Spleen (tissue), 11 donors: ENCODE data around the gene LEKR1. TPM values are rescaled to one million over a fixed set of nuclear protein-coding genes. Genes with fewer than 3 reads are reported as not detected.

Source experiments
- DNase-seq: peaks from one replicate; pipeline ENCODE4 v3.0.0-alpha.2; 2020
- H3K27ac ChIP-seq, 8 donors: fragments of 200-600 bp; sonication (generic) in 7 of 8; 1 replicate in 4 of 8; 2 replicates in 4 of 8; pipeline versions ENCODE4 v1.5.0 to v1.8.0; 2016 to 2021; ENCODE audit warnings: inconsistent platforms in 4 of 8, mild to moderate bottlenecking in 4 of 8, moderate library complexity in 1 of 8
- H3K27me3 ChIP-seq, 7 donors: fragments of 200-600 bp; sonication (generic) in 6 of 7; replicated peaks in 1 of 7; 1 replicate in 4 of 7; 2 replicates in 3 of 7; pipeline versions ENCODE4 v1.5.0 to v1.8.0; 2016 to 2021; ENCODE audit warnings: inconsistent platforms in 3 of 7, mild to moderate bottlenecking in 1 of 7
- H3K36me3 ChIP-seq, 6 donors: fragments of 200-600 bp; sonication (generic) in 5 of 6; 1 replicate in 4 of 6; 2 replicates in 2 of 6; pipeline versions ENCODE4 v1.5.0 to v1.8.0; 2016 to 2021; ENCODE audit warnings: inconsistent platforms in 2 of 6
- H3K4me1 ChIP-seq, 6 donors: fragments of 200-600 bp; sonication (generic) in 5 of 6; 1 replicate in 3 of 6; 2 replicates in 3 of 6; pipeline versions ENCODE4 v1.5.0 to v1.8.0; 2016 to 2021; ENCODE audit warnings: inconsistent platforms in 3 of 6
- H3K4me3 ChIP-seq, 8 donors: fragments of 200-600 bp; sonication (generic) in 7 of 8; 1 replicate in 4 of 8; 2 replicates in 4 of 8; pipeline versions ENCODE4 v1.5.0 to v1.8.0; 2016 to 2021; ENCODE audit warnings: inconsistent platforms in 4 of 8, mild to moderate bottlenecking in 4 of 8, moderate library complexity in 2 of 8
- H3K9me3 ChIP-seq, 8 donors: fragments of 200-600 bp; sonication (generic) in 7 of 8; 1 replicate in 4 of 8; 2 replicates in 4 of 8; pipeline versions ENCODE4 v1.5.0 to v1.8.0; 2016 to 2021; ENCODE audit warnings: inconsistent platforms in 4 of 8
- POLR2A ChIP-seq, 3 donors: fragments of 450-650 bp; IDR thresholded peaks; one replicate each; pipeline ENCODE4 v1.5.1; 2017; ENCODE audit warnings: antibody characterized with exemption in 3 of 3, mild to moderate bottlenecking in 1 of 3
- POLR2AphosphoS5 ChIP-seq, 3 donors: sonication (generic); formaldehyde crosslinking; IDR thresholded peaks; one replicate each; pipeline ENCODE4 v1.5.1; 2017; ENCODE audit warnings: antibody characterized with exemption in 3 of 3
- WGBS, 5 donors: extraction: QIAGEN DNeasy Blood & Tissue Kit in 3 of 5; methylation state at CpG; one replicate each; pipeline versions ENCODE4 v1.1.5 to v1.1.7; 2013 to 2018; 5-methylcytosine and 5-hydroxymethylcytosine counted together
- intact Hi-C: fragments of 100-400 bp; cut with DNase I; formaldehyde crosslinking; loops from one replicate; pipeline ENCODE4 v1.15.0; 2023; ENCODE audit warnings: low total_unique reads
- polyA plus RNA-seq, 3 donors: library from polyadenylated mRNA; stranded (reverse); fragments of 200-250 nt; gene quantifications; one replicate each; pipeline ENCODE4 v1.2.1, GENCODE V29; 2013
- total RNA-seq, 7 donors: library from RNA; depleted of rRNA in 3 of 7; stranded (reverse); fragments of >200 nt in 3 of 7; fragmentation: NEBNext Ultra II Directional in 4 of 7; extraction: Animal tissue kit (Norgen Biotek cat#: 25700) in 4 of 7; gene quantifications; one replicate each; pipeline versions ENCODE4 v1.1.0 to v1.2.1, GENCODE V29; 2016 to 2021
- TF ChIP-seq, protein P1 (sequence below), 11 experiments: fragments of 200-600 bp in 7 of 11; fragments of 450-650 bp in 4 of 11; sonication (generic) in 4 of 11; IDR thresholded peaks in 8 of 11; conservative IDR thresholded peaks in 3 of 11; 1 replicate in 7 of 11; 2 replicates in 4 of 11; pipeline versions ENCODE4 v1.4.0 to v1.8.0; 2016 to 2021; ENCODE audit warnings: antibody characterized with exemption in 11 of 11, inconsistent platforms in 4 of 11, mild to moderate bottlenecking in 1 of 11
- donor health status: healthy with polysubstance abuse.
- donor health status: DM: no; HTN: no; CAD: no; lungs with moderate emphysema.
- donor health status: DM: no; HTN: no; CAD: no.
- donor health status: Bipolar disorder and iron deficiency.
- donor health status: healthy.
- donor health status: DM: no; HTN: no; CAD: no.
- donor health status: DM: yes; HTN: yes; CAD: no.

Gene LEKR1
- total and polyA plus RNA-seq, 10 donors: 0.48 to 7.5 (median 2.5) TPM

DNA sequence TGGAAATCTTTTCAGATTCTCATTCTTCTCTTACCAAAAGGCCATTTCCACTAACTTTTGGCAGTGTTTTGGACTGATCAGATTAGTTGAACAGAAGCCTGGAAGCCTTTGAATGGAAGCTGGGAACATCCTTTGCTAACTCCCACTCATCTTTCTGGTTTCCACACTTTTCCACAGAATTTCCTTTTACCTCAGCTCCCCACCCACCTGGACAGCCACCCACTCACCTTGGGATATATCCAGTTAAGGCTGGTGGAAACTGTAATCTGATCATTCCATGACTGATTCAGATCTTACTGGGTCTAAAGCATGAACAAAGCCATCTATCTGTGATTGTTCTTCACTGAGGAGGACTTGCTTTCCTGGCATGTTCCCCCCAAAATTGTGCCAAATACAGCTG, 214.3 kb downstream of the LEKR1 start:
- Histone ChIP-seq H3K9me3 (no peaks in the 10 kb centered on the region), H3K27ac (no peak overlapping the region), H3K4me3 (no peak overlapping the region), H3K36me3 (no peaks in the 10 kb centered on the region), H3K27me3 (no peaks in the 10 kb centered on the region), H3K4me1 (no peaks in the 10 kb centered on the region)
- intact Hi-C loops: no loop called here
- DNase-seq: no peak
- TF ChIP-seq POLR2A (IDR thresholded peaks at IDR 0.05) (no peak), POLR2AphosphoS5 (IDR thresholded peaks at IDR 0.05) (no peak)
- TF ChIP-seq, protein P1, sequence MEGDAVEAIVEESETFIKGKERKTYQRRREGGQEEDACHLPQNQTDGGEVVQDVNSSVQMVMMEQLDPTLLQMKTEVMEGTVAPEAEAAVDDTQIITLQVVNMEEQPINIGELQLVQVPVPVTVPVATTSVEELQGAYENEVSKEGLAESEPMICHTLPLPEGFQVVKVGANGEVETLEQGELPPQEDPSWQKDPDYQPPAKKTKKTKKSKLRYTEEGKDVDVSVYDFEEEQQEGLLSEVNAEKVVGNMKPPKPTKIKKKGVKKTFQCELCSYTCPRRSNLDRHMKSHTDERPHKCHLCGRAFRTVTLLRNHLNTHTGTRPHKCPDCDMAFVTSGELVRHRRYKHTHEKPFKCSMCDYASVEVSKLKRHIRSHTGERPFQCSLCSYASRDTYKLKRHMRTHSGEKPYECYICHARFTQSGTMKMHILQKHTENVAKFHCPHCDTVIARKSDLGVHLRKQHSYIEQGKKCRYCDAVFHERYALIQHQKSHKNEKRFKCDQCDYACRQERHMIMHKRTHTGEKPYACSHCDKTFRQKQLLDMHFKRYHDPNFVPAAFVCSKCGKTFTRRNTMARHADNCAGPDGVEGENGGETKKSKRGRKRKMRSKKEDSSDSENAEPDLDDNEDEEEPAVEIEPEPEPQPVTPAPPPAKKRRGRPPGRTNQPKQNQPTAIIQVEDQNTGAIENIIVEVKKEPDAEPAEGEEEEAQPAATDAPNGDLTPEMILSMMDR (IDR thresholded peaks at IDR 0.05 in 8 of 11, conservative IDR thresholded peaks at IDR 0.05 in 3 of 11): no peak

DNA sequence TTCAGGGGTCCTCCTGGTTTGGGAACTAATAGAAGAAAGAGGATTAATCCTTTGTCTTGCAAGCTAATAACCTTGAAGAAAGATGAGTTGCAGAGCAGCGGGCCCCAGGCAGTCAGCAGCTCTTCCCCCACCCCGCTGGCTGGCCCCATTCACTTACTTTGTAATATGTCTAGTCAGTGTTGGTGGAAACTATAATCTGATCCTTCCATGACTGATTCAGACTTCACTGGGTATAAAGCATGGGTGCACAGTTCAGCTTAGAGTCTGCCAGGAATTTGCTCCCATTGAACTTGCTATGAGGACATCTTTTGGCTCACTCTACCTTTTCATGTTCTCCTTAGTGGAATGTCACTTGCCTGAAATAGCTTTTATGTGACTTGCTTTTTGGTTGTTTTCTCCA, 216.1 kb downstream of the LEKR1 start:
- Histone ChIP-seq H3K9me3 (no peaks in the 10 kb centered on the region), H3K4me3 (no peak overlapping the region), H3K27ac (no peak overlapping the region), H3K27me3 (no peaks in the 10 kb centered on the region), H3K4me1 (no peaks in the 10 kb centered on the region), H3K36me3 (no peaks in the 10 kb centered on the region)
- no peak for DNase-seq
- intact Hi-C loops: no loop called here
- WGBS, 5 donors: 85 to 95% (median 90%) methylated on average over 2 of the region's 2 CpGs
- TF ChIP-seq POLR2A (IDR thresholded peaks at IDR 0.05) (no peak), POLR2AphosphoS5 (IDR thresholded peaks at IDR 0.05) (no peak)
- TF ChIP-seq, protein P1 (IDR thresholded peaks at IDR 0.05 in 8 of 11, conservative IDR thresholded peaks at IDR 0.05 in 3 of 11): no peak

DNA sequence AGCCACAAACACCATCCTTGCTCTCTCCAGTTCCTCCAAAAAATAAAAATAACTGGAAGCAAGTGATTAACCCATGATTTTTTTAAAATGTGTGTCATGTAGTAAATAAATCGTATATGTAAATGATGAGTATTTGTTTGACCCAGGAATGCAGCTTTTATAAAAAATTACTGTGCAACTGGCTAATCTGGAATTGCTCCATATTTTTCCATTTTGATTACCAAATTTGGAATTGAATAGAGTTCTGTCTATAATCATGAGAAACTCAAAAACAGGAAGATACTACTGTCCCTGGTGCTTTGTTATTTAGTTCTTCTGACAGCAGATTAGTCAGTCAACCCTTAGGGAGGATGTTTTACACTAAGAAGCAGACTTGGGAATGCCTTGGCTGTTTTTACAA, 217.6 kb downstream of the LEKR1 start:
- no peaks in the 10 kb centered on the region for H3K36me3 ChIP-seq
- H3K4me1 ChIP-seq: no peaks in the 10 kb centered on the region
- DNase-seq: no peak
- WGBS, 5 donors: 72 to 85% (median 80%) methylated on average over 1 of the region's 1 CpG
- no peak overlapping the region for H3K27ac ChIP-seq
- no peak overlapping the region for H3K4me3 ChIP-seq
- TF ChIP-seq POLR2AphosphoS5 (IDR thresholded peaks at IDR 0.05) (no peak), POLR2A (IDR thresholded peaks at IDR 0.05) (no peak)
- TF ChIP-seq, protein P1 (IDR thresholded peaks at IDR 0.05 in 8 of 11, conservative IDR thresholded peaks at IDR 0.05 in 3 of 11): no peak
- no peaks in the 10 kb centered on the region for H3K9me3 ChIP-seq
- H3K27me3 ChIP-seq: no peaks in the 10 kb centered on the region
- intact Hi-C loops: no loop called here

DNA sequence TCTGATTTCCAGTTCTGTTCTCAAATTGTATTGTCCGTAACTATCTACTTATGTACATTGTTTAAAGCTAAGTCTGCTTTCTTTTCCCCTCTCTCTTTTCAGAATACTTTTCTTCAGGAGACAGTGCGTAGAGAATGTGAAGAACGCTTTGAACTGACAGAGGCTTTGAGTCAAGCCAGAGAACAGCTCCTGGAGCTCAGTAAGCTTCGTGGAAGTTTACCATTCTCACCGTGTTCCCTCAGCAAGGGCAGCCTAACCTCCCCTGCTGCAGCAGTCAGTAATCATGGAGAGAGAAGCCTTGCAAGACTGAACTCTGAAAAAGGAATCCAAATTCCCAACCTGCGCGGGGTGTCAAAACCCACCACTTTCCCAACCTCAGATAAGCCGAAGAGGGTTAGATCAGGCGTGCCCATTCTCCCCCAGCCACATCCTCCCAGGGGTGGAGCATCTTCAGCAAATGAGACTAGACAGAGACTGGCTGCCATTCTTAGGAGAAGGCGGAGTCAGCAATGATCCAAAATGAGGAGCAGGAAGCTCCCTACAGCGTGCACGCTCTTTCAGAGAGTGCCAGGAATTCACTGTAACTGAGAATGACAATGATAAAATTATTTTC, 219.2 kb downstream of the LEKR1 start:
- 79 to 89% (median 88%) methylated on average over 12 of the region's 12 CpGs for WGBS, 5 donors
- intact Hi-C loops: no loop called here
- H3K4me3 ChIP-seq: no peak overlapping the region

More for the DNA sequence above, 219.2 kb downstream of the LEKR1 start:
- TF ChIP-seq POLR2AphosphoS5 (IDR thresholded peaks at IDR 0.05) (no peak), POLR2A (IDR thresholded peaks at IDR 0.05) (no peak)
- TF ChIP-seq, protein P1 (IDR thresholded peaks at IDR 0.05 in 8 of 11, conservative IDR thresholded peaks at IDR 0.05 in 3 of 11): no peak
- no peak for DNase-seq
- Histone ChIP-seq H3K4me1 (no peaks in the 10 kb centered on the region), H3K36me3 (no peaks in the 10 kb centered on the region), H3K9me3 (no peaks in the 10 kb centered on the region), H3K27ac (no peak overlapping the region), H3K27me3 (no peaks in the 10 kb centered on the region)
